ENCODE measurements around the gene NHLRC4. TPM values are rescaled to one million over a fixed set of nuclear protein-coding genes. Genes with fewer than 3 reads are reported as not detected.

The NHLRC4 gene
- total RNA-seq, 1 experiment from 2014 or later, result 0.92 TPM

DNA sequence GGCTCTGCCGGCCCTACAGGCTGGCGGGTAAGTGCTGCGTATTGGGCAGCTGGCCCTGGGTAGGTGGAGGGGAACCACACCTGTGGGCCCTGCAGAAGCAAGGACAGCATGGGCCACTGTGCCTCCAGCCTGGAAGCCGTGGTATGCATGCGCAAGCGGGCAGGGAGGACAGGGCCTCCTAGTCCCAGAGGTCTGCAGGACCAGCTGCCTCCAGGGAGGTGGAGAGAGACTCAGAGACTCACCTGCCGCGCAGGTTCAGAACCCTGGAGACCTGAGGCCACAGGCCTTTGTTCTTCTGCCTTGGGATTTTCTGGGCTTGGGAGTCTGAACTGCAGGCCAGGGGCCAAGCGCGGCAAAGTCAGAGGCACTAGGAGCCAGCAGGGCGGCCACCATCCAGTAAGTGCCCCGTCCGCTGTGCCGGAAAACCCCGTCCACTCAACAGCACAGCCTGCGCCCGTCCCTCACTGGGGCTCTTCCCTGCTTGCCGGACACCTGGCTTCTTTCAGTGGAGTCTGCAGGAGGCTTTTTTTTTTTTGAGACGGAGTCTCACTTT is 14.2 kb downstream of the NHLRC4 start (continued):
- TF ChIP-seq, protein P1, sequence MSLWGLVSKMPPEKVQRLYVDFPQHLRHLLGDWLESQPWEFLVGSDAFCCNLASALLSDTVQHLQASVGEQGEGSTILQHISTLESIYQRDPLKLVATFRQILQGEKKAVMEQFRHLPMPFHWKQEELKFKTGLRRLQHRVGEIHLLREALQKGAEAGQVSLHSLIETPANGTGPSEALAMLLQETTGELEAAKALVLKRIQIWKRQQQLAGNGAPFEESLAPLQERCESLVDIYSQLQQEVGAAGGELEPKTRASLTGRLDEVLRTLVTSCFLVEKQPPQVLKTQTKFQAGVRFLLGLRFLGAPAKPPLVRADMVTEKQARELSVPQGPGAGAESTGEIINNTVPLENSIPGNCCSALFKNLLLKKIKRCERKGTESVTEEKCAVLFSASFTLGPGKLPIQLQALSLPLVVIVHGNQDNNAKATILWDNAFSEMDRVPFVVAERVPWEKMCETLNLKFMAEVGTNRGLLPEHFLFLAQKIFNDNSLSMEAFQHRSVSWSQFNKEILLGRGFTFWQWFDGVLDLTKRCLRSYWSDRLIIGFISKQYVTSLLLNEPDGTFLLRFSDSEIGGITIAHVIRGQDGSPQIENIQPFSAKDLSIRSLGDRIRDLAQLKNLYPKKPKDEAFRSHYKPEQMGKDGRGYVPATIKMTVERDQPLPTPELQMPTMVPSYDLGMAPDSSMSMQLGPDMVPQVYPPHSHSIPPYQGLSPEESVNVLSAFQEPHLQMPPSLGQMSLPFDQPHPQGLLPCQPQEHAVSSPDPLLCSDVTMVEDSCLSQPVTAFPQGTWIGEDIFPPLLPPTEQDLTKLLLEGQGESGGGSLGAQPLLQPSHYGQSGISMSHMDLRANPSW (CRISPR knock-in tag; conservative IDR thresholded peaks at IDR 0.05; ENCODE audit: low read depth), result no peak

- no peak for TF ChIP-seq NR1H2 (CRISPR knock-in tag; IDR thresholded peaks at IDR 0.05)
- no peak for TF ChIP-seq ZNF263 (CRISPR knock-in tag; IDR thresholded peaks at IDR 0.05; ENCODE audit: low read depth)
- TF ChIP-seq, protein P2, sequence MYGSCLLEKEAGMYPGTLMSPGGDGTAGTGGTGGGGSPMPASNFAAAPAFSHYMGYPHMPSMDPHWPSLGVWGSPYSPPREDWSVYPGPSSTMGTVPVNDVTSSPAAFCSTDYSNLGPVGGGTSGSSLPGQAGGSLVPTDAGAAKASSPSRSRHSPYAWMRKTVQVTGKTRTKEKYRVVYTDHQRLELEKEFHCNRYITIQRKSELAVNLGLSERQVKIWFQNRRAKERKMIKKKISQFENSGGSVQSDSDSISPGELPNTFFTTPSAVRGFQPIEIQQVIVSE (CRISPR knock-in tag; IDR thresholded peaks at IDR 0.05; ENCODE audit: borderline replicate concordance), result no peak
- no peak for TF ChIP-seq MLX (CRISPR knock-in tag; IDR thresholded peaks at IDR 0.05)
- TF ChIP-seq ATF3 (CRISPR knock-in tag; conservative IDR thresholded peaks at IDR 0.05), result no peak
- TF ChIP-seq ZNF121 (CRISPR knock-in tag; IDR thresholded peaks at IDR 0.05), result no peak
- TF ChIP-seq ERG (CRISPR knock-in tag; IDR thresholded peaks at IDR 0.05), result no peak
- TF ChIP-seq JAZF1 (CRISPR knock-in tag; IDR thresholded peaks at IDR 0.05), result no peak
- TF ChIP-seq ESRRA (CRISPR knock-in tag; IDR thresholded peaks at IDR 0.05; ENCODE audit: borderline replicate concordance), result no peak
- TF ChIP-seq, protein P3, sequence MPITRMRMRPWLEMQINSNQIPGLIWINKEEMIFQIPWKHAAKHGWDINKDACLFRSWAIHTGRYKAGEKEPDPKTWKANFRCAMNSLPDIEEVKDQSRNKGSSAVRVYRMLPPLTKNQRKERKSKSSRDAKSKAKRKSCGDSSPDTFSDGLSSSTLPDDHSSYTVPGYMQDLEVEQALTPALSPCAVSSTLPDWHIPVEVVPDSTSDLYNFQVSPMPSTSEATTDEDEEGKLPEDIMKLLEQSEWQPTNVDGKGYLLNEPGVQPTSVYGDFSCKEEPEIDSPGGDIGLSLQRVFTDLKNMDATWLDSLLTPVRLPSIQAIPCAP (CRISPR knock-in tag; IDR thresholded peaks at IDR 0.05), result no peak
- TF ChIP-seq CBFB (CRISPR knock-in tag; IDR thresholded peaks at IDR 0.05; ENCODE audit: low read depth), result no peak
- DNase-seq (ENCODE audit: low spot score), result no peak
- Mint-ChIP-seq H3K9me3 (no peaks in the 10 kb centered on the region), H3K27ac (no peak overlapping the region), H3K4me3 (no peak overlapping the region), H3K4me1 (peaks cover 6% of the 10 kb centered on the region; the same call in 1 of the 2 replicates), H3K27me3 (ENCODE audit: low read depth) (peaks cover 21% of the 10 kb centered on the region), H3K36me3 (no peaks in the 10 kb centered on the region)
- ChIA-PET POLR2A (no interaction called here), CTCF (interaction anchor here (0.6 to 2.8 kb wide), 32 partner anchors 11 to 303 kb away, joined by 3 to 12 read pairs (median 4); partner anchors contain the start of genes CAPN15, DECR2, MCRIP2 and METTL26)
- no peak for ATAC-seq
These were observed 15.4 kb downstream of the NHLRC4 start for GRCh38 chr16:582218-582613.

GRCh38 chr16:582614-583331 is 16.0 kb downstream of the NHLRC4 start:
- ATAC-seq, result peak; percentile 6; the same call in 1 of the 2 replicates
- H3K9me3 Mint-ChIP-seq, result no peaks in the 10 kb centered on the region
- peaks cover 9% of the 10 kb centered on the region for H3K4me1 Mint-ChIP-seq
- no peak overlapping the region for H3K27ac Mint-ChIP-seq
- POLR2A ChIA-PET, result no interaction called here
- H3K27me3 Mint-ChIP-seq (ENCODE audit: low read depth), result peaks cover 26% of the 10 kb centered on the region
- no peak for TF ChIP-seq NR2C2 (CRISPR knock-in tag; IDR thresholded peaks at IDR 0.05)
- no peak for TF ChIP-seq ZBTB21 (CRISPR knock-in tag; IDR thresholded peaks at IDR 0.05; ENCODE audit: borderline replicate concordance)
- TF ChIP-seq SMAD3 (CRISPR knock-in tag; IDR thresholded peaks at IDR 0.05; ENCODE audit: borderline replicate concordance), result no peak
- no peak for TF ChIP-seq E2F4 (CRISPR knock-in tag; IDR thresholded peaks at IDR 0.05; ENCODE audit: borderline replicate concordance, low read depth)
- H3K4me3 Mint-ChIP-seq, result no peak overlapping the region
- peaks cover 2% of the 10 kb centered on the region for H3K36me3 Mint-ChIP-seq
- DNase-seq (ENCODE audit: low spot score), result peak; percentile 24
- CTCF ChIA-PET, result interaction anchor here (0.6 to 2.8 kb wide), 32 partner anchors 11 to 304 kb away, joined by 3 to 12 read pairs (median 4); partner anchors contain the start of genes CAPN15, DECR2, MCRIP2 and METTL26

All from WTC11 (cell line).